ENCODE results near the gene PAGE2.
"Not testable (repeated sequence)": the region's sequence is repeated elsewhere in the genome, so short reads cannot be mapped to it uniquely, and the experiment has no call there.

Gene PAGE2, protein sequence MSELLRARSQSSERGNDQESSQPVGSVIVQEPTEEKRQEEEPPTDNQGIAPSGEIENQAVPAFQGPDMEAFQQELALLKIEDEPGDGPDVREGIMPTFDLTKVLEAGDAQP

DNA sequence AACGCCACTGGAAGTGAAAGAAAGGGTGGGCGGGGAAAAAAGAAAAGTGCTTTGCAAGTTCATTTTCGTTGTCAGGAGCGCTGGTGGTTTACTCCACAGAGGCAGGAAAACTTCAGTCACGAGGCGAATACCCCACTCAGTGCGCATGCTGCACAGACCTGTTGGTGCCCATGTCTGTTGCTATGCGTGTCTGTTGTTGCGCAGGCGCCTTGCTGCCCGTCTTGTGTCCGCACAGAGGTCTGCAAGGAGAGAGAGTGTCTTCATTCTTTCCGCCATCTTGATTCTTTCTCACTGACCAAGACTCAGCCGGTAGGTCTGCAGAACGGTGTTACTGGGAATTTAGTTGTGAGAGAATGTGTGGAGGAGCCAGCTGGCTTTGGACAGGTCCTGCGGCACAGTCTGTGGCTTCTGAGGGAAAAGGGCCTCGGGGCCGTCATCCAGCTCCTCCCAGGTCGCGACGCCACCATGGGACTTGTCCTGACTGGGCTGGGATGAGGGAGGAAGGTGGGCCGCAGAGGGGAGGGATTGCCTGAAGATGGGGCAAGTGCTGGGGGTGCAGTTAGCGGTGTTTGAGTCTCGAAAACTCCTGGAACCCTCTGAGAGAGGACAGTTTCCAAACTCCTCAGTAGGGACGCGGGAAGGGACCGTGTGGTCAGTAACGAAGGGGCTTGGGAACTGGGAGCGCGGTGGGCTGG is at the start of gene PAGE2:
Gene PAGE2 (plus strand): TSS at position 224 of the 695 bp plus-strand sequence. CDS start 1,003 bp downstream, outside the sequence.
- no peak for DNase-seq

DNA sequence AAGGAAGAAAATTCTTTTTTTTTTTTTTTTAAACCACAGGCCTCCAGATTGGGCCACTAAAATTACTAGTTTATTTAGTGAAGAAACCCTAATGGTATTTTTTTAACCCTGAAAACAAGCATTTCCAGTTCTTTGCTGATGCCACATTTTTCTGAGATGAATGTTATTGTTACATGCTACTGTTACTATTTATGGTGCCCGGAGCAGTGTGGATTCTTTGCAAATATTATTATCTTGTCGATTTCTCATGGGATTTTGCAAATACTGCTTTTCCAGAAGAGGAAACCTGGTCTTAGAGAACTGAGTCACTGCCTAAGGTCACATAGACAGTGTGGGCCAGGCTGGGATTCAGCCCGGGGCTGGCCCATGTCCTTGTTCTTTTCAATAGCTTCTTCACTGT is 49.3 kb upstream of the PAGE2 start:
- no peak for DNase-seq

DNA sequence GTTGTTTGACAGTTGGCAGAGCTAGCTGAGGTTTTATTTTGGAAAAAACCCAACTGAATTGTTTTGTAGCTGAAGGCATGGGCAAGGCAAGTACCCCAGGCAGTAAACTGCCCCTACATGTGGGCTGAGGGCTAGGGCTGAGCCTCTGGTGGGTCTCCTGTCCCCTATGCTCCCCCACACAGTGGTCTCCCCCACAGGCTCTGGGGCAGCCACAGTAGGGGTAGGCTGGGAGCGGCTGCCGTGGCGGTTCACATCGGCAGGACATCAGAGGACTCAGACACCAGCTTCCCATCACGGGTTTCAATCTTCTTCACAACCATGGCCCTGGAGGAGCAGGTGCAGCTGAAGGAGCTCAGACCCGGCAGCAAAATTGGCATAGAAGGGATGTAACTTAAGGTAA is 47.3 kb upstream of the PAGE2 start:
- no peak for DNase-seq

DNA sequence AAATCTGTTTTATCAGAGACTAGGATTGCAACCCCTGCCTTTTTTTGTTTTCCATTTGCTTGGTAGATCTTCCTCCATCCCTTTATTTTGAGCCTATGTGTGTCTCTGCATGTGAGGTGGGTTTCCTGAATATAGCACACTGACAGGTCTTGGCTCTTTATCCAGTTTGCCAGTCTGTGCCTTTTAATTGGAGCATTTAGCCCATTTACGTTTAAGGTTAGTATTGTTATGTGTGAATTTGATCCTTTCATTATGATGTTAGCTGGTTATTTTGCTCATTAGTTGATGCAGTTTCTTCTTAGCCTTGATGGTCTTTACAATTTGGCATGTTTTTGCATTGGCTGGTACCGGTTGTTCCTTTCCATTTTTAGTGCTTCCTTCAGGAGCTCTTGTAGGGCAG is 38.2 kb upstream of the PAGE2 start:
- DNase-seq: not testable (repeated sequence)

GRCh38 chrX:55056820-55057674 is 31.8 kb upstream of the PAGE2 start:
- peak; percentile 6 for DNase-seq

DNA sequence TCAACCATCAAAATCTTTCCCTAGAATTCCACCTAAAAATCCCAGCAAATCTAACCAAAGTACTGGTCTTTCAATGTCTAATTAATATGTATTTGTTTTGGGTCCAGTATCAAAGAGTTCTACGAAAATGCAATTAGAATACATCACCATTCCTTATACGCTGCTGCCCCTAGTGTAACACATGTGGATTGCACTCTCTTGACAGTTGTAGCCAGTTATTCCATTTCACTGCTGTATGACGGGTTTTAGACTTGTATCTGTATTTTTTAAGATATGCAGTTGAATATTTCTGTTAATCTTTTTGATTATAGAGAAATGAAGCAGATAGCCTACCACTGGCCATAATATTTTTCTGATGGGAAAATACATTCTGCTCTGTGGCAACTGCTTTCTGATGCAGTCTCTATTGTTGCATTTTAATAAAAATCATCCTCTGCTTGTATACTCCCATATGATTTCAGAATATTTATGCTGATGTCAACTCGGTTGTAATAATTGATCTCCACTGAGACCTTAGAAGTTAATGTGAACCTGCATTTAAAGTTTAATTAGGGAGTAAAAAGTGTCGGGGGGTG is 31.1 kb upstream of the PAGE2 start:
- DNase-seq: peak; percentile 60

GRCh38 chrX:55067180-55067579 is 21.6 kb upstream of the PAGE2 start:
- DNase-seq: not testable (repeated sequence)

DNA sequence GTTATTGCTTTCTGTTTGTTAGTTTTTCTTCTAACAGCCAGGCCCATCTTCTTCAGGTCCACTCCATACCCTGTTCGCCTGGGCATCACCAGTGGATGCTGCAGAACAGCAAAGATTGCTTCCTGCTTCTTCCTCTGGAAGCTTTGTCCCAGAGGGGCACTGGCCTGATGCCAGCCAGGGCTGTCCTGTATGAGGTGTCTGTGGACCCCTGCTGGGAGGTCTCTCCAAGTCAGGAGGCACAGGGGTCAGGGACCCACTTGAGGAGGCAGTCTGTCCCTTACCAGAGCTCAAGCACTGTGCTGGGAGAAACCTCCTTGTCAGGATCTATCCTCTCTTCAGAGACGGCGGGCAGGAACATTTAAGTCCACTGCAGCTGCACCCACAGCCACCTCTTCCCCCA is 16.5 kb upstream of the PAGE2 start:
- DNase-seq: no peak

DNA sequence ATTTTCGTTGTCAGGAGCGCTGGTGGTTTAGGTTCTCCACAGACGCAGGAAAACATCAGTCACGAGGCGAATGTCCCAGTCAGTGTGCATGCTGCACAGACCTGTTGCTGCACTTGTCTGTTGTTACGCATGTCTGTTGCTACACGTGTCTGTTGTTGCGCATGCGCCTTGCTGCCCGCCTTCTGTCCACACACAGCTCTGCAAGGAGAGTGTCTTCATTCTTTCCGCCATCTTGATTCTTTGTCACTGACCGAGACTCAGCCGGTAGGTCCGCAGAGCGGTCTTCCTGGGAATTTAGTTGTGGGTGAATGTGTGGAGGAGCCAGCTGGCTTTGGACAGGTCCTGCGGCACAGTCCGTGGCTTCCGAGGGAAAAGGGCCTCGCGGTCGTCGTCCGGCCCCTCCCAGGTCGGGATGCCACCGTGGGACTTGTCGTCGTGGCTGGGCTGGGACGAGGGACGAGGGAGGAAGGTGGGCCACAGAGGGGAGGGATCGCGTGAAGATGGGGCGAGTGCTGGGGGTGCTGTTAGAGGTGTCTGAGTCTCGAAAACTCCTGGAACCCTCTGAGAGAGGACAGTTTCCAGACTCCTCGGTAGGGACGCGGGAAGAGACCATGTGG is 13.9 kb upstream of the PAGE2 start, which contains the start of gene PAGE2B:
Gene PAGE2B (plus strand): TSS at position 180 of the 617 bp plus-strand sequence. CDS start 1,012 bp downstream, outside the sequence.
- DNase-seq: no peak

DNA sequence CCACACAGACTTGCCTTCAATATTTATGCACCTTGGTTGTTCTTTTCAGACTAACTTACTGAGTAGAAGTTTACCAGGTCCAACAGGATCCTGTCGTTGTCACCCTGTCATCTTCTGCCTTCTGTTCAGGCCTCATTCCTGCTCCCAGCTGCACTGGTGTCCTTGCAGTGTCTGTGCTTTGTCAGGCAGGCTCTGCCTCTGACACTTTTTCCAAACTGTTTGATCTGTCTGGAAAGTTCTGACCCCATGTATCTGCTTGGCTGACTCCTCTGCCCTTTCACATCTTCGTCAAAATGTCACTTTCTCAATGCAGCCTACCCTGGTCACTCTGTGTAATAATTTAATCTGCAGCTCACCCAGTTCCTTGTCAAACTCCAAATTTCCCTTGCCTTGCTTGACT is 9.9 kb downstream of the PAGE2 start:
- DNase-seq: peak; percentile 27

GRCh38 chrX:55099162-55099561 is 10.3 kb downstream of the PAGE2 start:
- DNase-seq: no peak

- DNase-seq: no peak
These were observed 13.9 kb downstream of the PAGE2 start for GRCh38 chrX:55102754-55103153.

DNA sequence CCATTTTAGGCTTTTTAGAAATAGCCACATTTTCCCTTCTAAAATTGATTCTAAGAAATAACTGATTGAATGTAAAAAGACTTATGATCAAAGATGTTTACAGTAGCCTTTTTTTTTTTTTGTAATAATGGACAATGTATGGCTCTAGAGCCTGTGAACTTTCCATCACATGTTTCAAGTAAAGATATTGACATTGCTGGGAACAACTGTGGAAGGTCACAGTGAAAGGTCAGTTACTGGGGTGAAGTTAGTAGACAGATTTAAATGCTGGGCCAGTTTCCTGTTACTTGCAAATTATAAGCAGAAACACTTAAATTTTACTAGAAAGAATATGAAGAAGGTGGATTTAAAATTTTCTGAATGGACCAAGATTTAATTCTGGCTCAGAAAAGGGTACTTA is 18.4 kb downstream of the PAGE2 start:
- no peak for DNase-seq

- no peak for DNase-seq
These were observed 19.1 kb downstream of the PAGE2 start for GRCh38 chrX:55107911-55108310.

DNA sequence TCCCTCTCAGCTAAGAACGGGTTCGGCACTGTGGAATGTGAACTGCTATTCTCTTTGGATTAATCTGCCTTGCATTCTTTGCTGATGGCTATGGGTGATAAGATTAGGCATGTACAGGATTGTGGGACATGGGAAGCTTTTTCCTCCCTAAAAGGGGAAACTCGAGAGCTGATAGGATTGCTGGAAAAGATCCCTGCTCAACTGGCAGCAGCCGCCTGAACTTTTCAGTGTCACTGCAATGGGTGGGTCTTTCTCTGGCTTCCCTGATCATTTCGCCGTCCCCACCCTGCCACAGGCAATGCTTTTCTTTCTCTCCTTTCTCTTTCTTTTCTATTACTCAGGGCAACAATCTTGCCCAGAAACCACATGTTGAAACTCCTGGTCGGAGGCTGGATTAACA is 20.5 kb downstream of the PAGE2 start:
- DNase-seq: no peak

- no peak for DNase-seq
These were observed 22.9 kb downstream of the PAGE2 start for GRCh38 chrX:55111578-55112254.

GRCh38 chrX:55116589-55116988 is 27.8 kb downstream of the PAGE2 start:
- not testable (repeated sequence) for DNase-seq

DNA sequence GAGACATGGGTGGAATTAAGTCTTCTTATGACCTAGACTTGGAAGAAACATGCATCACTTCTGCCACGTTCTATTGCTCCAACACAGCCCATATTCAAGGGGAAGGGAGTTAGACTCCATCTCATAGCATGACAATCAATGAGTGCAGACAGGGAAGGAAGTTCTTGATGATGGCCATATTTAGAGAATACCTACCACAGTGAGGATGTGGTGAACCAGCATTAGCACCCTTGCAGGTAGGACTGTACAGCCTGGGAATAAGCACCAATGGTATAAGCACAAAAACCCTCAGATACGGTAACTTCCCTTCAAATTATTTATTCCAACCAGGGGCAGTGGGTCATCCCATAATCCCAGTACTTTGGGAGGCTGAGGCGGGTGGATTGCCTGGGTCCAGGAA is 29.8 kb downstream of the PAGE2 start:
- DNase-seq: no peak

DNA sequence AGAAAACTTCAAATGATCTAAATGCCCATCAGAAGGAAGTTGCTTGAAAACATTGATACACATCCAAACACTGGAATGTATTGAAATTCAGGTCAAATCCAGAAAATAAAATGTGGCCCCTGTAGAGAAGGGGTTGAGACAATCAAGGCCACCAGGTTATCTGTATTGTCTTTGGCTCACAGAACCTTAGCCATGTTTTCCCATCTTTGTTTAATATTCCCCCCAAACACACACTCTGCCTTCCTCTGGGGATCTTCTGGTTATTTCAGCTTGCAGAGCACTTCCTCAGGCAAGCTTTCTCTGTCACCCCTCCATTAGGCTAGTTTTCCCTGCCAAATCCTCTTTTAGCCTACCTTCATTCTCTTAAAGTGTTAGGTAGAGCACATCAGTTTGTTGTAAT is 30.5 kb downstream of the PAGE2 start:
- DNase-seq: no peak

- DNase-seq: no peak
These were observed 30.9 kb downstream of the PAGE2 start for GRCh38 chrX:55119712-55120111.

DNA sequence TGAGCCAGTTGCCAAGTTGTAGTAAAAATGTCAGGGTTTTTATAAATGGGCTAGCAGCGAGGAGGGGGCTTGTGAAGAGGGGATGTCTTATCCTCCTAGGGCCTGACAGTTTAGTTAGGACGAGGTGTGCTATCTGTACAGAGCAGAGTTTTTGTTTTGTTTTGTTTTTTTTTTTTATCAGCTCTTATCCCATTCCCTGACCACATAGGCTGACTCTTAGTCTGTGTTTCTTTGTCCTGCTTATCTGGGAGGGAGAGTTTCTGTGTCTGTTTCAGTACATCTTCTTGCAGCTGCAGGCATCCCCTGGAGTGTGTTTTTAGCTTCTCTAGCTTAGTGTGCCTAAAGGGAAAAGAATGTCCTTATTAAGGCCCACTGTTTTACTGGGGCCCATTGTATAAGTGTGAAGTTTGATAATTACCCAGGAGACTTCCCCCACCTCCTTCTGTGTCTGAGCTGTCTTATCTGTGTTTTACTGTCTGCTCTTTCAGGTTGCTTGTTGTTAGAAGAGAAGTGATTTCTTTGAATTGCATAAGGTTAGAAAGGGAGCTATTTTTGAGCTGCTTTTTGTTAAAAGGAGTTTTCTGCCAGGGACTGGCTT is 32.0 kb downstream of the PAGE2 start:
- no peak for DNase-seq

DNA sequence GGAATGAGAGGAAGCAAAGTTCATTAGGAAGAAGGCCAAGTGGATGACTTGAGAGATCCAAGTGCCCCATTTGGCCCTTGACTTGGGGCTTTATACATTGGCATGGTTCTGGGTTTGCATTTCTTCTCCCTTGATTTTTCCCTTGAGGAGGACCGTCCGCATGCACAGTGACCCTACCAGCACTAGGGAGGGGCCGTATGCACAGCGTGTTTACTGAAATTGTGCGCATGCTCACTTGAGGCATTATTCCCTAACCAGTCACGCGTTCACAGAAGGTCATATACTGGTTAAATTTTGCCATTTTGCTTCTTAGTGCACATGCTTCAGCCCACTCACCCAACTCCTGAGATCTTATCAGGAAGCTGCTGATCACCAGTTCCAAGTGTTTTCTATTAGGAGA is 35.1 kb downstream of the PAGE2 start:
- no peak for DNase-seq
